HT-29 (cell line): ENCODE measurements around the gene PIN1. TPM values are rescaled to one million over a fixed set of nuclear protein-coding genes. Genes with fewer than 3 reads are reported as not detected.

ENCODE experiments used
- DNase-seq: peaks from one replicate; pipeline ENCODE4 v3.0.0-alpha.2; 2015; ENCODE audit warnings: low spot score
- total RNA-seq: library from RNA; depleted of rRNA; stranded (reverse); fragments of >200 nt; shearing (Covaris generic); gene quantifications from 2 replicates; pipeline ENCODE4 v1.2.3, GENCODE V29; 2014

PIN1 gene
- total RNA-seq, 1 experiment from 2014 or later = 188 TPM

DNA sequence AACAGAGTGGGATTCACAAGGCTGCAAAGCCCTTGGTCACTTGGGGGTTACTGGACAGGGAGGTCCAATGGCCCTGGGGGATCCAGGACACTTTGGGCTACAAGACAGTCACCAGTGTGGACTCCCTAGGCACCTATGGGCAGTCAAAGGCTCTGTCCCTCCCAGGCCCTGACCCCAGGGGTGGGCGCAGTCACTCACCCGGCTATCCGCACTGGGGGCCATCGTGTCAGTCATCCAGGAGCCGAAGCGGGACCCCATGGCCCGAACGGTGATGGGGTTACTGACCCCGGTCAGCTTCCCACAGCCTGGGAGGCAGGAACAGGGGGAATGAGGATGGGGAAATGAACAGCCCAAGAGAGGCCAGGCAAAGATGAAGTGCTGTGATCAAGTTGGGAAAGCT, 21.5 kb downstream of the PIN1 start:
- no peak for DNase-seq

DNA sequence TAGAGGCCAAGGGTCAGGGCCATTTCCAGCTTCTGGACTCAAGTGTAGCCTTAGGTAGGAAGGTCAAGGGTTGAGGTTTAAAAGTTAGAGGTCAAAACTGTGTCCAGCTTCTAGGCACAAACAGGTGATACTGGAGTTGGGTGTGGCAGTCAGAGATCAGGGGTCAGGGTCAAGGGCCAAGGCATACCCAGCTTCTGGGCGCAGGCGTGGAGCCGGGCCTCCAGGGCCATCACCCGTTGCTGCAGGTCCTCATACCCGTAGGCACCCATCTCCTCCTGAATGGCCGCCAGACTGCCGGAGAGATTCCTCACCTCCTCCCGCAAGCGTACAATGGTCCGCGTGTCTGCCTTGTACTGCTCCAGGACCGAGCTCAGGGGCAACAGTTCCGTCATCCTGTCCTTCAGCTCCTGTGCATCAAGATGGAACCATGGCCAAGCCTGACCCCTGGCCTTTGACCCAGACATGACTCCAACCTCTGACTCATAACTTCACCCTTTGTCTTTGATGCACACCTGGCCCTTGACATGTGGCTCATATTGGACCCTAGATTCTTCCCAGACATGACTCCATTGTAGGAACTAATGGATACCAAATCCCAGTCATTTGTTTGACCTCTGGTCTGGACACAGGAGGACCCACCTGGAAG, 22.1 kb downstream of the PIN1 start:
- no peak for DNase-seq

- no peak for DNase-seq
Measured at GRCh38 chr19:9857920-9858746, 23.0 kb downstream of the PIN1 start.

DNA sequence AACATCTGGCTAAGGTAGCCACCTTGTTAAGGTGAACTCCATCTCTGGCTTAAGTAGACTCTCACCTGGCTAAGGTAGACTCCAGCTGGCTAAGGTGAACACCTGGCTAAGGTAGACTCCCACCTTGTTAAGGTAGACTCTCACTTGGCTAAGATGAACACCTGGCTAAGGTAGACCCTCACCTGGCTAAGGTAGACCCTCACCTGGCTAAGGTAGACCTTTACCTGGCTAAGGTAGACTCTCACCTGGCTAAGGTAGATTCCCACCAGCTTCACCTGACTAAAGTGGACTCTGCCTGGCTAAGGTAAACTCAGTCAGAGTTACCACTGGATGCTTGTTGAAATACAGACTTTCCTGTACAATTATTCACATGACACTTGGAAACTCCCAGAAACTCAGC, 23.6 kb downstream of the PIN1 start:
- no peak for DNase-seq

DNA sequence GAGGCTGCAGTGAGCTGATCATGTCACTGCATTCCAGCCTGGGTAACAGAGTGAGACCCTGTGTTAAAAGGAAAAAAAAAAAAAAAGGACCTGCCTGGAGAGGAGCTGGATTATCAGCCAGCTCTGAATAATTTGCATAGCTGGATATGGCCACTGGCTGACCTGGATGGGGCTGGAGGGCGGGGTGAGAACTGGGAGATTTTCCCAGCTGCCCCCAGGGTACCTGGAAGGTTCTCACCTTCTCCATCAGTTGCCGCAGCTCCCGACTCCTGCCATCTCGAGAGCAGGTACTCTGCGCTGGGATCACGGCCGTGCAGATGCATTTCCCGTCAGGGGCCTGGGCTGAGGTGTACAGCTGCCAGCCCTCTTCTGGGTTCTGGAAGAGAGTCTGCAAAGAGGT, 25.3 kb downstream of the PIN1 start:
- no peak for DNase-seq

DNA sequence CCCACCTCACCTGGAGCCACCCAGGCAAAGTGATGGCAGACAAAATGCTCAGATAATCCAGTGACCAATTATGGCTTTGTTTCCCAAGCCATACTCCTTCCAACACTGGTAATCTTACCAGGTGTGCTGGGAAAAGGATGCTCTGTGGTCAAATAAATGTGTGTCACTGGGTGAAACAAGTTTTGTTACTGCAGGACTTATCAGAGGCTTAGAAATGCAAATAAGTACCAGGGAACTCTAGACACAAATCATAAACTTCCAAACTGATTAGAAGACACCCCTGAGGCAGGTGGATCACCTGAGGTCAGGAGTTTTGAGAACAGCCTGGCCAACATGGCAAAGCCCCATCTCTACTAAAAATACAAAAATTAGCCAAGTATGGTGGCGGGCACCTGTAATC, 26.4 kb downstream of the PIN1 start:
- DNase-seq = no peak

GRCh38 chr19:9862938-9863337, 27.8 kb downstream of the PIN1 start:
- no peak for DNase-seq

DNA sequence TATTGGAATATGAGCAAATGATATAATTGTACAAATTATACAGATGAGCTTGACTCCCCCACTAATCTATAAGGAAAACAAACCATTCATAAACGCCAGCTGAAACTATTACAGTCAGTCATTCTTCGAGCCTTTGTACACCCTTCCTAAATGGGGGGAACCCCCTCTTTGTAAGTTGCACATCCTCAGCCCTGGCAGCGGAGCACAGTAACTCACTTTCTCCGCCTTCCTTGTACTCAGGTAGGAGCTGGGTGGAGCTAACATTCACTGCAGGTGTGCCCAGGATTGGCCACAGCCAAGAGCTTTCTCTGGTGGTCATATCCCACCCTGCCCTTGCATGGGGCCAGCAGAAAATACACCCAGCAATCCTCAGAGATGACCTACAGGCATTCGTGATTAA, 28.6 kb downstream of the PIN1 start:
- no peak for DNase-seq

- no peak for DNase-seq
Measured at GRCh38 chr19:9865732-9866501, 30.8 kb downstream of the PIN1 start.

- no peak for DNase-seq
Measured at GRCh38 chr19:9868983-9869617, 34.0 kb downstream of the PIN1 start.

- peak; percentile 4 for DNase-seq
Measured at GRCh38 chr19:9871626-9872338, 36.7 kb downstream of the PIN1 start.

GRCh38 chr19:9872618-9873242, 37.6 kb downstream of the PIN1 start:
- DNase-seq = no peak

GRCh38 chr19:9875031-9875627, 40.0 kb downstream of the PIN1 start:
- DNase-seq = no peak

GRCh38 chr19:9875796-9876195, 40.7 kb downstream of the PIN1 start:
- DNase-seq = no peak

DNA sequence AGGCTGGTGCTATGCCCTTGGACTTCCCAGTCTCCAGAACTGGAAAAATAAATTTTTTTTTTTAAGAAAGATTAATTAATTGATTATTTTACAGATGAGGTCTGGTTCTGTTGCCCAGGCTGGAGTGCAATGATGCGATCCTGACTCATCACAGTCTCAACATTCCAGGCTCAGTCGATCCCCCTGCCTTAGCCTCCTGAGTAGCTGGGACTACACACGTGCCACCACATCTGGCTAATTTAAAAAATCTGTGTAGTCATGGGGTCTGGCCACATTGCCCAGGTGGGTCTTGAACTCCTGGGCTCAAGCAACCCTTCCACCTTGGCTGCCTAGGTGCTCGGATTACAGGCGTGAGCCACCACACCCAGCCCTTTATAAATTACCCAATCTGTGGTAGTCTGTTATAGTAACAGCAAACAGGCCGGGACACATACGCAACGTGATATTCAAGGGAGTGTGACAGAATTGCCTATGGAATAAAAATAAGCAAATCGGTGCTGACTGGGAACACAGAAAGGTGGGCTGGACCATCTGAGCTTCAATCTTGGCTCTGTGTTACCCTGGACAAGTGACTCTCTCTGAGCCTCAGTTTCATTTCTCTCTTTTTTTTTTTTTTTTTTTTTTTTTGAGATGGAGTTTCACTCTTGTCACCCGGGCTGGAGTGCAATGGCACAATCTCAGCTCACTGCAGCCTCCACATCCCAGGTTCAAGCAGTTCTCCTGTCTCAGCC, 42.8 kb downstream of the PIN1 start:
- no peak for DNase-seq

DNA sequence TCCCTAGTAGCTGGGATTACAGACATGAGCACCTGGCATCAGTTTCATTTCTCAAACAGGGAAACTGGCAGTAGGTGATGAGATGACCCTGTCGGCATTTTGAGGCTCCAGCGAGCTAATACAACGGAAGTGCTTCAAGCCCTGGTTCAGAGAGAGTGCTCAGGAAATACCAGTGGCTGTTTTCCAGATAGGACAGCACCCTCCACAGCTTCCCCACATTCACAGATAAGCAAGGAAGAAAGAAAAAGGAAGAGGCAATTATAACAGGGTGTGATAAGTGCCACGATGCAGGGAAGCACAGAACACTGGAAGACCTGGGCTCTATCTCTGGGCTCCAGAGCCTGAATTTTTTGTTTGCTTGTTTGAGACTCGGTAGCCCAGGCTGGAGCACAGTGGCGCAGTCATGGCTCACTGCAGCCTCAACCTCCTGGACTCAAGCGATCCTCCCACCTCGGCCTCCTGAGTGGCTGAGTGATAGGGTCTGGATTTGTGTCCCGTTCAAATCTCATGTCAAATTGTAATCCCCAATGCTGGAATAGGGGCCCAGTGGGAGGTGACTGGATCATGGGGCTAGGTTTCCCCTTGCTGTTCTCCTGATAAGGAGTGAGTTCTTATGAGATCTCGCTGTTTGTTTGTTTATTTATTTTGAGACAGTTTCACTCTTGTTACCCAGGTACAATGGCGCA, 43.5 kb downstream of the PIN1 start:
- DNase-seq = no peak

DNA sequence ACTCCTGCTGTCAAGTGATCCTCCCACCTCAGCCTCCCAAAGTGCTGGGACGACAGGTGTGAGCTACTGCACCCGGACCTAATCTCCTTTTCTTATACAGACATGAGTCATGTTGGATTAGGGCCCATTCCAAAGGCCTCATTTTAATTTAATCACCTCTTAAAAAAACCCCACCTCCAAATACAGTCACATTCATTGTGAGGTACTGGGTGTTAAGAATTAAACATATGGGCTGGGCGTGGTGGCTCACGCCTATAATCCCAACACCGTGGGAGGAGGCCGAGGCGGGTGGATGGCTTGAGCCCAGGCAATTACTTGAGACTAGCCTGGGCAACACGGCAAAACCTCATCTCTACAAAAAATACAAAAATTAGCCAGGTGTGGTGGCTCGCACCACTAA, 46.6 kb downstream of the PIN1 start:
- no peak for DNase-seq

DNA sequence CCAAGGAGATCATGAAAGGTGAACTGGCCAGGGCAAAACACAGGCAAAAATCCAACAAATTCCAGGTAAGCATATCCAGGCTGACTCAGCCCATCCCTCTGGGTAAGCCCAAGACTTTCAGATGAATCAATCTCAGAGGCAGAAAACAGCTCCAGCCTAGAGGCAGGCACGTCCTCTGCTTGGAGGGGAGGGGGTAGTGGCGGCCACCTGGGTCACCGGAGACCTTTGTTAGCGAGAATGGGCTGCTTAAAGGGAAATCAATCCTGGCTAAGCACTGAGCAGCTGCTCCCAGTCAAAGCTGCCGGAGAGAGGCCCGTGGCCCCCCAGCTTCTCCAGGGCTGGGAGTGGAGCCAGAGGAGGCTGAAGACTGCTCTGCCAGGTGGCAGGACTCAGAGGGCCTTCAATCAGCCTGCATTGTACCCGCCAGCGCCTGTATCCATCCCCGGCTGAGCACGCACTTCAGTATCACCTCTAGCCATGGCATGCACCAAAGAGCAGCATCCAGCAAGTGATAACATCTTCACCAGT, 48.2 kb downstream of the PIN1 start:
- no peak for DNase-seq

GRCh38 chr19:9883764-9884163, 48.6 kb downstream of the PIN1 start:
- DNase-seq = no peak
